ENCODE measurements around the gene APCDD1L. TPM values are rescaled to one million over a fixed set of nuclear protein-coding genes. Genes with fewer than 3 reads are reported as not detected.

APCDD1L gene
- total and polyA plus RNA-seq, 2 of the 8 experiments (the other 6 are each of a cell fraction or from before 2014, with no cell fraction given): 0.83 to 3.1 TPM

- peaks cover 9 to 10% of the 10 kb centered on the region in 2 experiments; a peak in 3 of 4 replicates for H3K9me3 ChIP-seq (ENCODE audit: insufficient read depth in 2 of 2, low read depth in 1 of 2, low read length in 1 of 2)
- H3K36me3 ChIP-seq (ENCODE audit: control insufficient read depth in 2 of 4, insufficient read depth in 4 of 4, low read length in 3 of 4): peaks cover 0 to 10% (median 3%) of the 10 kb centered on the region in 4 experiments; a peak in 2 of 8 replicates
- H3K79me1 ChIP-seq (ENCODE audit: low read depth, low read length): peaks cover 9% of the 10 kb centered on the region
- H3K27ac ChIP-seq (ENCODE audit: low read depth, low read length): no peak overlapping the region
- no peak overlapping the region for H2BK120ac ChIP-seq (replicated peaks; ENCODE audit: low read depth, low read length)
- no peak overlapping the region for H3K56ac ChIP-seq (replicated peaks; ENCODE audit: insufficient read length, low read depth, low read length)
- H2BK20ac ChIP-seq (ENCODE audit: low read length): no peak overlapping the region
- H3K4me1 ChIP-seq (replicated peaks in 1 of 4; ENCODE audit: control insufficient read depth in 3 of 4, insufficient read depth in 4 of 4, low read length in 3 of 4): peaks cover 0 to 18% (median 7%) of the 10 kb centered on the region in 4 experiments; a peak in 4 of 7 replicates
- no peak overlapping the region for H4K91ac ChIP-seq (replicated peaks; ENCODE audit: insufficient read length, low read length)
- H3K4ac ChIP-seq (replicated peaks; ENCODE audit: insufficient read length, low read depth, low read length): no peak overlapping the region
- H4K5ac ChIP-seq (ENCODE audit: insufficient read length, low read depth, low read length): no peak overlapping the region
- no peak overlapping the region for H2BK12ac ChIP-seq (ENCODE audit: low read depth, low read length)
- H3K9ac ChIP-seq (replicated peaks in 1 of 4; ENCODE audit: extremely low read depth in 1 of 4, low read depth in 3 of 4, low read length in 3 of 4): no peak overlapping the region
- no peaks in the 10 kb centered on the region for H3K27me3 ChIP-seq (replicated peaks in 1 of 4; ENCODE audit: control insufficient read depth in 3 of 4, extremely low read depth in 1 of 4, insufficient read depth in 3 of 4, low read length in 3 of 4)
- FAIRE-seq: no peak
- ChIA-PET POLR2A (ENCODE audit: partially characterized antibody) (interaction anchor here (1.1 kb wide), 1 partner anchor 10 kb away, joined by 3 read pairs; no protein-coding TSS in a partner anchor), CTCF (ENCODE audit: partially characterized antibody) (interaction anchor here (0.9 to 2.0 kb wide), 2 partner anchors 11 to 449 kb away, joined by 3 to 5 read pairs; no protein-coding TSS in a partner anchor)
- H3K14ac ChIP-seq (ENCODE audit: insufficient read length): no peak overlapping the region
- 90% methylated on average over 2 of the region's 2 CpGs; no CpG with 5 or more reads in 1 of the 2 experiments for WGBS, 2 experiments (ENCODE audit: extremely low coverage in 1 of 2, insufficient coverage in 1 of 2, insufficient read length in 1 of 2, insufficient replicate concordance in 2 of 2, low coverage in 1 of 2, low lambda C conversion rate in 2 of 2, missing lambda C conversion rate in 1 of 2)
- no peak overlapping the region for H3K23ac ChIP-seq (ENCODE audit: insufficient read length)
- H3K79me2 ChIP-seq (ENCODE audit: control insufficient read depth in 1 of 2, insufficient read depth in 2 of 2, low read length in 2 of 2): peaks cover 10 to 82% of the 10 kb centered on the region in 2 experiments; a peak in 3 of 4 replicates
- TF ChIP-seq KDM1A (IDR thresholded peaks at IDR 0.05; ENCODE audit: borderline replicate concordance, low read length) (no peak), NANOG (IDR thresholded peaks at IDR 0.05; ENCODE audit: insufficient read depth, low read depth, low read length, poor library complexity, severe bottlenecking) (no peak), YY1 (IDR thresholded peaks at IDR 0.05; ENCODE audit: low read depth, low read length) (no peak)
- no peak overlapping the region for H2AK5ac ChIP-seq (ENCODE audit: low read depth, low read length)
- no peak overlapping the region for H2BK5ac ChIP-seq (ENCODE audit: low read depth, low read length)
- DNase-seq (ENCODE audit: low read depth in 1 of 2, low spot score in 2 of 2): no peak
- no peak overlapping the region for H4K8ac ChIP-seq (ENCODE audit: extremely low read depth, insufficient read depth, low read length)
- H2AFZ ChIP-seq (ENCODE audit: low read length): no peak overlapping the region
- H2BK15ac ChIP-seq (ENCODE audit: low read length): no peak overlapping the region
- H3K4me2 ChIP-seq (ENCODE audit: insufficient read depth in 1 of 2, low read depth in 2 of 2, low read length in 2 of 2): no peak overlapping the region
- no peak overlapping the region for H3K18ac ChIP-seq (ENCODE audit: extremely low read depth, low read length)
- peaks cover 0 to 2% of the 10 kb centered on the region in 2 experiments for H4K20me1 ChIP-seq (replicated peaks in 1 of 2; ENCODE audit: control insufficient read depth in 1 of 2, insufficient read depth in 2 of 2, low read length in 2 of 2)
- H3K4me3 ChIP-seq (ENCODE audit: extremely low read depth in 1 of 4, insufficient read depth in 2 of 4, low read depth in 3 of 4, low read length in 4 of 4): no peak overlapping the region
- no peaks in the 10 kb centered on the region for H3K23me2 ChIP-seq (ENCODE audit: low read depth, low read length)
Measured at GRCh38 chr20:58431134-58431533, 84.1 kb downstream of the APCDD1L start.
